K562 (cell line): ENCODE measurements around the gene RBM19. TPM values are rescaled to one million over a fixed set of nuclear protein-coding genes. Genes with fewer than 3 reads are reported as not detected.
A peak's percentile ranks its signal among the peaks of the same experiment; 100 is the strongest.

ENCODE experiments used
- ATAC-seq: fragments of 200-7000 bp; cut with Tn5 transposase; 3 replicates; pipeline ENCODE4 v1.9.1; 2020; ENCODE audit warnings: moderate library complexity
- BruUV-seq: library from RNA; stranded (reverse); fragments of 400-500 nt; replicated peaks from 2 replicates; lab custom pipeline; 2021; lab: Mats Ljungman, UMichigan
- CTCF ChIA-PET: fragments of 300-600 bp; formaldehyde crosslinking; extraction: SDS; loops from one replicate; lab custom pipeline; 2021; ENCODE audit warnings: low intra/inter-chr PET ratio; lab: Yijun Ruan, JAX
- POLR2A ChIA-PET: fragments of 300-600, 350-650 bp; sonication (Branson Sonifier 250); formaldehyde crosslinking; extraction: SDS; loops from one replicate; lab custom pipeline; 2021; ENCODE audit warnings: antibody characterized with exemption, inconsistent platforms; lab: Yijun Ruan, JAX
- DNase-seq, 4 experiments: peaks; one replicate each; pipeline versions ENCODE4 v3.0.0 to v3.0.0-alpha.2; 2011 to 2018; ENCODE audit warnings: low spot score in 3 of 4, mixed read lengths in 3 of 4; ENCODE audit errors: extremely low read depth in 1 of 4
- FAIRE-seq: peaks from 2 replicates; lab custom pipeline; 2011; peaks lifted over from hg19 to GRCh38; lab: Jason Lieb, UNC
- H2AFZ ChIP-seq: 2 replicates; pipeline ENCODE4 v1.6.0; 2011; ENCODE audit warnings: low read depth, low read length, control low read depth, inconsistent platforms
- H3K27ac ChIP-seq: fragments of 200-600 bp; 3 replicates; pipeline ENCODE4 v1.8.0; 2011; ENCODE audit warnings: low read depth, mild to moderate bottlenecking, control low read depth, inconsistent platforms, low read length, moderate library complexity, mixed read lengths; ENCODE audit errors: extremely low read depth
- H3K27me3 ChIP-seq, 2 experiments: fragments of 300-600 bp in 1 of 2; 2 replicates in 1 of 2; 3 replicates in 1 of 2; pipeline versions ENCODE4 v1.6.0 to v1.8.0; 2011; ENCODE audit warnings: inconsistent platforms in 2 of 2, low read length in 2 of 2, mild to moderate bottlenecking in 1 of 2, mixed read lengths in 1 of 2, moderate library complexity in 1 of 2; ENCODE audit not compliant: control insufficient read depth in 2 of 2, insufficient read depth in 2 of 2
- H3K36me3 ChIP-seq: fragments of 300-600 bp; 3 replicates; pipeline ENCODE4 v1.8.0; 2011; ENCODE audit warnings: mild to moderate bottlenecking, low read length, inconsistent platforms; ENCODE audit not compliant: control insufficient read depth, insufficient read depth
- H3K4me1 ChIP-seq, 2 experiments: fragments of 200-600 bp in 1 of 2; replicated peaks in 1 of 2; 2 replicates in 1 of 2; 3 replicates in 1 of 2; pipeline versions ENCODE4 v1.5.1 to v1.8.0; 2011; ENCODE audit warnings: inconsistent platforms in 2 of 2, low read length in 2 of 2, mild to moderate bottlenecking in 1 of 2, mixed read lengths in 1 of 2, moderate library complexity in 1 of 2; ENCODE audit not compliant: control insufficient read depth in 2 of 2, insufficient read depth in 2 of 2
- H3K4me2 ChIP-seq: 2 replicates; pipeline ENCODE4 v1.6.1; 2011; ENCODE audit warnings: low read length, control low read depth, inconsistent platforms, mixed read lengths; ENCODE audit not compliant: insufficient read depth
- H3K4me3 ChIP-seq: fragments of 200-600 bp; sonication (generic), shearing (Covaris generic); 2 replicates; pipeline ENCODE4 v1.5.1; 2016; ENCODE audit warnings: control low read depth, inconsistent platforms
- H3K79me2 ChIP-seq: fragments of 200-600 bp; 3 replicates; pipeline ENCODE4 v1.8.0; 2011; ENCODE audit warnings: low read length, inconsistent platforms; ENCODE audit not compliant: control insufficient read depth, insufficient read depth
- H3K9ac ChIP-seq, 2 experiments: 2 replicates each; pipeline versions ENCODE4 v1.6.0 to v1.6.1; 2011; ENCODE audit warnings: low read depth in 2 of 2, low read length in 2 of 2, control low read depth in 1 of 2, inconsistent platforms in 1 of 2, mild to moderate bottlenecking in 1 of 2, mixed read lengths in 1 of 2; ENCODE audit not compliant: insufficient read depth in 1 of 2
- H3K9me1 ChIP-seq: one replicate; pipeline ENCODE4 v1.6.0; 2011; ENCODE audit warnings: inconsistent platforms, mild to moderate bottlenecking, low read length, moderate library complexity; ENCODE audit not compliant: control insufficient read depth, insufficient read depth
- H3K9me3 ChIP-seq: replicated peaks from 2 replicates; pipeline ENCODE4 v1.5.1; 2011; ENCODE audit warnings: low read depth, low read length, inconsistent platforms; ENCODE audit not compliant: control insufficient read depth, insufficient read depth
- H4K20me1 ChIP-seq: replicated peaks from 2 replicates; pipeline ENCODE4 v1.6.1; 2011; ENCODE audit warnings: low read length, inconsistent platforms, mixed read lengths; ENCODE audit not compliant: control insufficient read depth, insufficient read depth
- CTCF ChIP-seq, 3 experiments: IDR thresholded peaks in 2 of 3; conservative IDR thresholded peaks in 1 of 3; 2 replicates each; pipeline ENCODE4 v1.5.1; 2011 to 2012; ENCODE audit warnings: low read length in 3 of 3, mild to moderate bottlenecking in 3 of 3, control low read depth in 2 of 3, improper control_type of control experiment in 1 of 3, inconsistent platforms in 1 of 3, low read depth in 1 of 3, mixed read lengths in 1 of 3, moderate library complexity in 1 of 3; ENCODE audit not compliant: insufficient read depth in 2 of 3
- FOXK1 ChIP-seq: sonication (generic); formaldehyde crosslinking; IDR thresholded peaks from 2 replicates; pipeline ENCODE4 v1.8.0; 2022; ENCODE audit warnings: missing genetic modification reagents, mild to moderate bottlenecking, borderline replicate concordance
- MEIS2 ChIP-seq: fragments of 450-650 bp; IDR thresholded peaks from 2 replicates; pipeline ENCODE4 v1.6.1; 2014; ENCODE audit warnings: mild to moderate bottlenecking; ENCODE audit not compliant: partially characterized antibody
- RAD21 ChIP-seq, 2 experiments: fragments of 250-450 bp in 1 of 2; fragments of 450-650 bp in 1 of 2; sonication (Bioruptor Pico) in 1 of 2; formaldehyde crosslinking in 1 of 2; IDR thresholded peaks in 1 of 2; conservative IDR thresholded peaks in 1 of 2; 2 replicates each; pipeline versions ENCODE4 v1.4.0 to v1.8.0; 2020 to 2022; ENCODE audit warnings: mild to moderate bottlenecking in 2 of 2, moderate library complexity in 1 of 2
- STAG1 ChIP-seq: sonication (generic); formaldehyde crosslinking; IDR thresholded peaks from 2 replicates; pipeline ENCODE4 v1.5.0; 2020; ENCODE audit warnings: missing genetic modification reagents, borderline replicate concordance
- XRCC5 ChIP-seq: fragments of 200-400 bp; formaldehyde crosslinking; IDR thresholded peaks from 2 replicates; pipeline ENCODE4 v1.6.1; 2017; ENCODE audit warnings: low read depth, mild to moderate bottlenecking, low read length
- ZBTB8A ChIP-seq: fragments of 450-650 bp; IDR thresholded peaks from 2 replicates; pipeline ENCODE4 v1.6.1; 2018; ENCODE audit warnings: mild to moderate bottlenecking, moderate library complexity; ENCODE audit not compliant: partially characterized antibody
- ZNF217 ChIP-seq: sonication (generic); formaldehyde crosslinking; IDR thresholded peaks from 2 replicates; pipeline ENCODE4 v1.8.0; 2022; ENCODE audit warnings: mild to moderate bottlenecking, missing genetic modification reagents
- WGBS: fragments of 100-300 bp; shearing (Covaris generic); methylation state at CpG from one replicate; pipeline ENCODE4 v1.1.6; 2016; ENCODE audit warnings: low coverage, mixed read lengths; ENCODE audit not compliant: insufficient coverage; ENCODE audit errors: missing lambda C conversion rate; 5-methylcytosine and 5-hydroxymethylcytosine counted together
- in situ Hi-C: fragments of 300-500 bp; cut with MboI; formaldehyde crosslinking; loops from 4 replicates; pipeline ENCODE4 v1.15.0; 2018; ENCODE audit warnings: inconsistent platforms, mixed read lengths
- intact Hi-C: fragments of 100-400 bp; cut with micrococcal nuclease; formaldehyde crosslinking; loops from 2 replicates; pipeline ENCODE4 v1.14.2; 2022
- polyA plus RNA-seq, 8 experiments: library from polyadenylated mRNA; depleted of rRNA in 4 of 8; stranded (reverse) in 5 of 8; unstranded in 3 of 8; fragments of >200 nt; fragmentation: Nextera tagmentation in 2 of 8; fragmentation: Illumina TruSeq in 1 of 8; extraction: Ambion mirVana in 2 of 8; extraction: Trizol in 1 of 8; gene quantifications; 2 replicates each; pipeline versions ENCODE4 v1.2.1 to v1.2.3, GENCODE V29; 2011 to 2014; ENCODE audit warnings: inconsistent platforms in 1 of 8, missing spikeins in 1 of 8
- total RNA-seq, 7 experiments: library from RNA; depleted of rRNA in 6 of 7; stranded (reverse); fragments of >200 nt in 6 of 7; fragmentation: Illumina TruSeq in 2 of 7; extraction: Trizol in 2 of 7; gene quantifications; 2 replicates each; pipeline versions ENCODE4 v1.2.1 to v1.2.3, GENCODE V29; 2011 to 2021; ENCODE audit warnings: low replicate concordance in 1 of 7

Gene RBM19
- total and polyA plus RNA-seq, 9 of the 15 experiments (the other 6 are each of a cell fraction or from before 2014, with no cell fraction given), result 16.0 to 58.4 (median 37.9) TPM

DNA sequence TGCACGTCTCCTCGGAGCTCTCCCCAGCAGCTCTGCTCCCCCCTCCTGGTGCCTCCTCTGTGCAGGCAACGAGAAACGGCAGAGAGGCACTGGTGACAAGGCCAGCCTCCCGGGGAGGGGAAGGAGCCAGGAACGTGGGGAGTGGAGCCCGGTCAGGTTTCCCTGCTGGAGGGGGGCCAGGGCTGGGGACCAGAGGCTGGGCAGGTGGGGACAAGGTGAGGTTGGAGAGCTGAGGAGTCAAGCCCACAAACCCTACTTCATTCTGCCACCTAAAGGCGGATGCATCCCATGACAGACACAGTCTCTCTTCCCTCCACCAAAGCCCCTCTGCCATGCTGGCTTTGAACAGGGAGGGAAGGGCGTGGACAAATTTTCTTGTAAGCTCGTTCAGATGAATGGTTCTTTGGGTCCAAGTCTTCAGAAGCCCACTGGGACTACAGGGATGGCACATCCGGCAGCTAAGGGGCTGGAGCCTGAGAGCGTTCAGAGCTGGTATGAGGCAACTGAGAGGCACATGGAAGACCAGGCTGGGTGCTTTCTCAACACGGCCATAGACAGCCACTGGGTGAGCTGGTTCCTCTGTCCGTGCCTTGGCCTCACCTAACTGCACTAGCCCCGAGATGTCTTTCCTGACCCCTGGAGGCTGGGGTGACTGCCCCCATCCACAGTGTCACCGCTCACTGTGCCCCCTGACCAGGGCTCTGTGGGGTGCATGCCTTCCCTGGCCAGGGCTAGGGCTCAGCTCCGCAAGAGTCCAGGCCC, 105.9 kb downstream of the RBM19 start:
- no peaks in the 10 kb centered on the region for H3K27me3 ChIP-seq
- no peak overlapping the region for H2AFZ ChIP-seq
- H3K9me3 ChIP-seq, result no peaks in the 10 kb centered on the region
- intact Hi-C loops, result loop anchor here (5.0 kb wide), 1 partner anchor 213 kb away; no protein-coding TSS in a partner anchor
- WGBS, result 90% methylated on average over 9 of the region's 17 CpGs
- CTCF ChIA-PET, result no interaction called here
- H3K36me3 ChIP-seq, result peaks cover 37% of the 10 kb centered on the region; the same call in 2 of the 3 replicates
- H3K4me3 ChIP-seq, result no peak overlapping the region
- H3K4me1 ChIP-seq, result peaks cover 27 to 31% of the 10 kb centered on the region in 2 experiments
- no peak overlapping the region for H3K27ac ChIP-seq
- TF ChIP-seq STAG1 (CRISPR knock-in tag) (0 out of 2 replicates have a peak, but pooled peaks have one; percentile 14), ZNF217 (CRISPR knock-in tag) (no peak), ZBTB8A (no peak), XRCC5 (no peak), MEIS2 (no peak), CTCF (IDR thresholded peaks at IDR 0.05 in 2 of 3, conservative IDR thresholded peaks at IDR 0.05 in 1 of 3; ENCODE audit: insufficient read depth in 2 of 3, low read depth in 1 of 3, low read length in 3 of 3) (peak in 2 of 3 experiments; percentile 24 to 39; a peak in 2 of 6 replicates), FOXK1 (CRISPR knock-in tag) (no peak), RAD21 (CRISPR knock-in tag; conservative IDR thresholded peaks at IDR 0.05 in 1 of 2, IDR thresholded peaks at IDR 0.05 in 1 of 2) (peak in 1 of 2 experiments; percentile 46; a peak in 2 of 4 replicates)
- TF ChIP-seq, all 486 proteins: peak for 3
- DNase-seq, result peak in 1 of 4 experiments; percentile 11
- POLR2A ChIA-PET, result interaction anchor here (0.5 to 1.2 kb wide), 2 partner anchors 21 to 31 kb away, joined by 3 to 5 read pairs; no protein-coding TSS in a partner anchor
- Histone ChIP-seq H3K4me2 (no peak overlapping the region), H4K20me1 (peaks cover 6% of the 10 kb centered on the region; the same call in 1 of the 2 replicates), H3K9me1 (no peaks in the 10 kb centered on the region), H3K79me2 (no peaks in the 10 kb centered on the region), H3K9ac (peak overlapping the region; percentile 19 to 23; a peak in 2 of 4 replicates)
- in situ Hi-C loops, result no loop called here
- ATAC-seq, result peak; percentile 57
- no peak for FAIRE-seq
- no TSS peak for BruUV-seq
